Stimulated activated effector memory CD8-positive, alpha-beta T cell treated with anti-CD3 and anti-CD28 coated beads, Interleukin-12 subunit alpha, Interleukin-12 subunit beta, amount 100 ng/mL, for 72 hours (primary cell): Measurements from ENCODE around the gene GMPR2.
"Not testable (repeated sequence)": the region's sequence is repeated elsewhere in the genome, so short reads cannot be mapped to it uniquely, and the experiment has no call there.

Source experiments
- ATAC-seq: fragments of 150-1000 bp; cut with Tn5 transposase; 2 replicates; pipeline ENCODE4 v1.10.0; 2021
- DNase-seq, 2 donors: peaks; one replicate each; pipeline ENCODE4 v3.0.0; 2021 to 2022; ENCODE audit warnings: low spot score in 2 of 2
- H3K27ac Mint-ChIP-seq: one replicate; pipeline ENCODE4 v1.8.0; 2022; ENCODE audit warnings: mild to moderate bottlenecking, mixed read lengths
- H3K36me3 Mint-ChIP-seq: one replicate; pipeline ENCODE4 v1.8.0; 2022; ENCODE audit warnings: mild to moderate bottlenecking, mixed read lengths
- H3K4me1 Mint-ChIP-seq: one replicate; pipeline ENCODE4 v1.8.0; 2022; ENCODE audit warnings: mixed read lengths
- H3K4me3 Mint-ChIP-seq: one replicate; pipeline ENCODE4 v1.8.0; 2022; ENCODE audit warnings: mild to moderate bottlenecking, mixed read lengths
- H3K9me3 Mint-ChIP-seq: one replicate; pipeline ENCODE4 v1.8.0; 2022; ENCODE audit warnings: mixed read lengths

GMPR2 gene

DNA sequence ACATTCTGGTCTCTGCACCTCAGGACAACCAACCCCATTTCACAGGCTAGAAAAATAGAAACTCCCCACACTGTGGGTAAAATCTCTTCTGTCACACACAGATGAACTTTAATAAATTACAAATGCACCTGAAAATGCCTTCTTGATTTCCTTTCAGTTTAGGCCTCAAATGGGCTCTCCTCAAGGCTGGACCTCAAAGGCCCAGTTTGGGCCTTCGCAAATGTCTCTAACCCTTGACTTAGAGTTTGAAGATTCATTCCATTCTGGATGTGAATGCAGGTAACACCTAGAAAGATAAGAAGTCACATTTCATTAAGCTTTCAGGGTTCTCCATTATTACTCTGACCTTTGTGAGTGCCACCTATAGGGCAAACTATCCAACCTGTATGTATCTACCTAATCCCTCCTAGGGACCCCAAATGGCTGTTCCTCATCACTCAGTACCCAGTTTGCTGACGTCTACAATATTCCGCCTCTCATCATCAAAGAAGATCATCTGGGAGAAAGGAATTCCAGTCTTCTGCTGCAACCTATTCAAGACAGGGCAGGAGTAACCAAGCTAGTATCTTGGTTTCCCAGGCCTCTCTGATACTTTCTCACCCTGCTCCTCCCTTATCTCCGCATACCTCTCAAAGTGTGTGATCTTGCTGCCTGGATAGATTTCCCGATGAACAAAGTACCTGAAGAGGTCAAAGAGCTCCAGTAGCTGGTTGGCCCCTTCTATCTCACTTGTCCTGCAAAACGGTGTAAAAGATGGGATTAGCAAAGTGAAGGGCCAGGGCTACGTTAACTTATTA lies 18.7 kb upstream of the GMPR2 start:
- no peaks in the 10 kb centered on the region for H3K9me3 Mint-ChIP-seq
- DNase-seq: no peak
- H3K36me3 Mint-ChIP-seq: peaks cover 86% of the 10 kb centered on the region
- H3K4me1 Mint-ChIP-seq: peaks cover 63% of the 10 kb centered on the region
- H3K4me3 Mint-ChIP-seq: peak overlapping the region; percentile 91
- no peak for ATAC-seq
- peak overlapping the region; percentile 98 for H3K27ac Mint-ChIP-seq

DNA sequence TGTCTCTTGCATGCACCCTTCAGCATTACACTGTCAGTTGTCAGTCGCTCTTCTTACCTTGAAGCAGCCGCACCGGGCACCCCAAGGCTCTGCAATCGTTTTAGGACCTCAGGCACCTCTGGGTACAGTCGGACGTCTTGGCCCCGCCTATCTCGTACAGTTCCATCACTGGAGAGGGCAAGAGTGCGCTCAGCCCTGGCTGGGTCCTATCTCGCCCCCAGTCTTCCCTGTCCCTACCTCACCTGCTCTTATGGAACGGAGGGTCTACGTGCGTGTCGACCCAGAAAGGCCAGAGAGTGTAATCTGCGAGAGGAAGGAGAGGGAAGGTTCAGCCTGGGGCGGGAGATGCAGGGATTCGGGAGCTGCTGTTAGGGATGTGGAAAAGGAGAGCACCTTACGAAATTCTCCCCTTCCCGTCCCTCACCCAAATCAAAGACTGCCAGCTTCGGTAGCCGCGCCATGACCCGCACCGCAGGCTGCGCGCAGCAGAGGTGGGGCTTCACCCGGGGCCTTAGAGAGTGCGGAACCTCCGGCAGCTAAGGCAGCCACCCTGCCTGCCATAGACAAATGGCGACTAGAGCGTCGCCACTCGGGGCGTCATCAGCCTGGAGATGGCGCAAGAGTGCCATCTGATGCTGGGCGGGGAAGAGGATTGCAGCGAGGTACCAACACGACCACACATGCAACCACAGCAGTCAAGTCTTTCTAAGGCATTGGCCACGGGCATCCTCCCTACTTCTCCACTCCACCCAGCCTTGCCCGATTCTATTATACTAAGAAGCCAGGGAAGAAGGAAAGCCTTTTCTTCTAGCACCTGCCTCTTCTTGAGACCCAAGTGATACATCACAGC lies 17.0 kb upstream of the GMPR2 start, which contains the start of gene MDP1:
Gene MDP1, minus strand, starts transcription at position 572 of the 850 bp plus-strand sequence. Its CDS starts 111 bp downstream, at position 461.
- DNase-seq: peak; percentile 69 to 90
- Mint-ChIP-seq H3K36me3 (peaks cover 69% of the 10 kb centered on the region), H3K4me3 (peak within 1 kb of the TSS; percentile 91), H3K27ac (peak within 1 kb of the TSS; percentile 98), H3K4me1 (peaks cover 55% of the 10 kb centered on the region), H3K9me3 (no peaks in the 10 kb centered on the region)
- peak; percentile 83 for ATAC-seq

DNA sequence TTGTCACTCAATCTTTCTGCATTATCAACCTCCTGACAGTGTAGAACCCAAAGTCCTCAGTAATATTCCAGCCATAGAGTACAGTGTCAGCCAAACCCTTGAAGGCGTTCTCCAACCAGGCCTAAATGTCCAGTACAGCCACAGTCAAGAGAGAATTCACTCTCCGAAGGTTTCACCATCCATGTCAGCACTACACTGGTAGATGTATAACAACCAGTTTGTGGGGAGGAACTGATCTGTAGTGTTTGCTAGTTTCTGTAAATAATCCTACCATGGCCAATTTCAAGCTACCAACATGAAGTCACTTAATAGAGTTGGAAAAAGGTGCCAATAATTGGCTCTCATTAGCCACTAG lies 16.4 kb upstream of the GMPR2 start:
- no peak for ATAC-seq
- DNase-seq: no peak
- H3K27ac Mint-ChIP-seq: peak overlapping the region; percentile 98
- peaks cover 63% of the 10 kb centered on the region for H3K36me3 Mint-ChIP-seq
- peaks cover 50% of the 10 kb centered on the region for H3K4me1 Mint-ChIP-seq
- H3K9me3 Mint-ChIP-seq: no peaks in the 10 kb centered on the region
- H3K4me3 Mint-ChIP-seq: peak overlapping the region; percentile 91

DNA sequence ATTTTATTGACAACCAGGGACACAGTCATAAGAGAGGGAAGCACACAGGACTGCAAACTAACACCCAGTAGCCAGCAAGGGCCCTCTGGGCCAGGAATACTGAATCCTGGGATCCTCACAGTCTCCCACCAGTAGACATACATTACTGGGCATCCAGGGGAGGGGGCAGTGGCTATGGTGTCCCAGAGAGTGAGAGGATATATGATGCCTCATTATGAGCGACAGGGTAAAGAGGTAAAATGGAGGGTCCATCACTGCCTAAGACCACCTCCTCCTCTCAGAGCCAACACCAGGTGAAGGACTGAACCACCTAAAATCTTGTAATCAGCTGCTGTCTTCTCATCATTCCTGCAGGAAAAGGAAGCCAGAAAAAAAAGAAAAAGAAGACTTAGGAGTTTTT lies 15.9 kb upstream of the GMPR2 start:
- H3K27ac Mint-ChIP-seq: peak overlapping the region; percentile 98
- ATAC-seq: not testable (repeated sequence)

DNA sequence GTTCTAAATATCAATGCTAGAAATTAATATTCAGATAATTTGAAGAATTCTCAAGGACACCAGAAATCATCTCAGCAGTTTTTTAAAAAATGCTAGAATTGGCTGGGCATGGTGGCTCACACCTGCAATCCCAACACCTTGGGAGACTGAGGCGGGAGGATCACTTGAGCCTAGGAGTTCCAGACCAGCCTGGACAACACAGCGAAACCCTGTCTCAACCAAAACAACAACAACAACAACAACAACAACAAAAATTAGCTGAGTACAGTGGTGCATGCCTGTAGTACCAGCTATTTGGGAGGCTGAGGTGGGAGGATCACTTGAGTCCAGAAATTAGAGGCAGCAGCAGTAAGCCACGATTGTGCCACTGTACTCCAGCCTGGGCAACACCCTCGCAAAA lies 13.6 kb upstream of the GMPR2 start:
- Mint-ChIP-seq H3K9me3 (no peaks in the 10 kb centered on the region), H3K4me1 (peaks cover 25% of the 10 kb centered on the region), H3K4me3 (no peak overlapping the region), H3K27ac (no peak overlapping the region), H3K36me3 (peaks cover 39% of the 10 kb centered on the region)
- DNase-seq (no peak), ATAC-seq (no peak)

More for the DNA sequence above, 15.9 kb upstream of the GMPR2 start:
- not testable (repeated sequence) for H3K9me3 Mint-ChIP-seq, DNase-seq, H3K4me3 Mint-ChIP-seq
- Mint-ChIP-seq H3K4me1 (peaks cover 45% of the 10 kb centered on the region), H3K36me3 (peaks cover 58% of the 10 kb centered on the region)

DNA sequence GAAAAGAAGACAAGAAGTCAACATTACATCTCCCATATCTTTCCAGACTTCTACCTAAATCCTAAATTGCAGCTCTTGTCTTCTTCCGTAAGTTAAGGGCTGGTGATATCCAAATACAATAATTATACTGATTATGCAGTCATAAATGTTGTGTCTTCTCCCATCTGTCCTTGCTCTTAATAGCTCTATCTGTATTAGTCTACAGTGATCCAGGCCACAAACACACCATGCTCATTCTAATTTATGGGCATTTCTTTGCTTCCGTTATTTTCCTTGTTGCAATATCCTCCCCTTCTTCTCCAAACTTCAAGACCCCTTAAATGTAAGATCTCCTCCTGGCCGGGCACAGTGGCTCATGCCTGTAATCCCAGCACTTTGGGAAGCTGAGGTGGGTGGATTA lies 13.2 kb upstream of the GMPR2 start:
- Mint-ChIP-seq H3K9me3 (no peaks in the 10 kb centered on the region), H3K4me1 (peaks cover 24% of the 10 kb centered on the region), H3K36me3 (peaks cover 39% of the 10 kb centered on the region), H3K27ac (no peak overlapping the region), H3K4me3 (no peak overlapping the region)
- ATAC-seq: no peak
- DNase-seq: no peak

DNA sequence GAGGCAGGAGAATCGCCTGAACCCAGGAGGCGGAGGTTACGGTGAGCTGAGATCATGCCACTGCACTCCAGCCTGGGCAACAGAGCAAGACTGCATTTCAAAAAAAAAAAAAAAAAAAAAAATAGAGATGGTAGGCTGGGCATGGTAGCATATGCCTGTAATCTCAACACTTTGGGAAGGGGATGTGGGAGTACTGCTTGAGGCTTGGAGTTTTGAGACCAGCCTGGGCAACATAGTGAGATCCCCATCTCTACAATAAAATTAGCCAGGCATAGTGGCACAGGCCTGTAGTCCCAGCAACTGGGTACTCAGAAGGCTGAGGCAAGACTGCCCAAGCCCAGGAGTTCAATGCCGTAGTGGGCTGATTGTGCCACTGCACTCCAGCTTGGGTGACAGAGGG lies 9.7 kb upstream of the GMPR2 start:
- peaks cover 36% of the 10 kb centered on the region for H3K36me3 Mint-ChIP-seq
- not testable (repeated sequence) for H3K4me3 Mint-ChIP-seq, ATAC-seq, DNase-seq, H3K27ac Mint-ChIP-seq, H3K9me3 Mint-ChIP-seq
- H3K4me1 Mint-ChIP-seq: peaks cover 14% of the 10 kb centered on the region

DNA sequence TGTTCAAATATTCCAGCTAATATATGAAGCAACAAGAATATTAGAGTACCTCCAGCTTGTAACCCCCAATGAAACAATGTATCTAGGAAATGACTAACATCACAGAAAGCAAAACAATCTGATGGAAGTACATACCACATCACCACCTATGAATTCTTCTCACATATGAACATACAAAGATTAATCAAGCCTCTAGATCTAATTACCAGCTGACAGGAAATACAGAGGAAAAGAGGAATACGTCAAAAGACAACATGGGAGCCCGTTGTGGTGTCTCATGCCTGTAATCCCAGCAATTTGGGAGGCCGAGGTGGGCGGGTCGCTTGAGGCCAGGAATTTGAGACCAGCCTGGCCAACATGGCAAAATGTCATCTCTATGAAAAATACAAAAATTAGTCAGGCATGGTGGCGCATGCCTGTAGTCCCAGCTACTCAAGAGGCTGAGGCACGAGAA lies 8.1 kb upstream of the GMPR2 start:
- DNase-seq (no peak), ATAC-seq (no peak)
- peak overlapping the region; percentile 14 for H3K27ac Mint-ChIP-seq
- no peak overlapping the region for H3K4me3 Mint-ChIP-seq
- H3K9me3 Mint-ChIP-seq: no peaks in the 10 kb centered on the region
- peaks cover 14% of the 10 kb centered on the region for H3K4me1 Mint-ChIP-seq
- H3K36me3 Mint-ChIP-seq: peaks cover 50% of the 10 kb centered on the region

DNA sequence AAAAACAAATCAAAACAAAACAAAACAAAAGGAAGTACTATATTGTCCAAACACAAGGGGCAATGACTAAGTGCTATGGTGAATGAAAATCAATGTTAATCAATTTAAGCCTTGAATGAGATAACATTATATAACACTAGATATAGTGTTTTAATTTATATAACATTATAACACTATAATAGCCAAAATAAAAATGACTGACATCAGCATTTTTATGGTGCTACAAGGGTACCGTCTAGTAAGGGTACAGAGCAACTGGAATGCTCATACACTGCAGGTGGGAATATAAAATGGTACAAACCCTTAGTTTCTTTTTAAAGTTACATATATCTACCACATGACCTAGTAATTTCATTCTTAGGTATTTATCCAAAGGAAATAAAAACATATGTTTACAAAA lies 6.3 kb upstream of the GMPR2 start:
- DNase-seq: no peak
- ATAC-seq: no peak
- Mint-ChIP-seq H3K9me3 (no peaks in the 10 kb centered on the region), H3K36me3 (peaks cover 66% of the 10 kb centered on the region), H3K4me1 (peaks cover 14% of the 10 kb centered on the region), H3K27ac (no peak overlapping the region), H3K4me3 (no peak overlapping the region)

DNA sequence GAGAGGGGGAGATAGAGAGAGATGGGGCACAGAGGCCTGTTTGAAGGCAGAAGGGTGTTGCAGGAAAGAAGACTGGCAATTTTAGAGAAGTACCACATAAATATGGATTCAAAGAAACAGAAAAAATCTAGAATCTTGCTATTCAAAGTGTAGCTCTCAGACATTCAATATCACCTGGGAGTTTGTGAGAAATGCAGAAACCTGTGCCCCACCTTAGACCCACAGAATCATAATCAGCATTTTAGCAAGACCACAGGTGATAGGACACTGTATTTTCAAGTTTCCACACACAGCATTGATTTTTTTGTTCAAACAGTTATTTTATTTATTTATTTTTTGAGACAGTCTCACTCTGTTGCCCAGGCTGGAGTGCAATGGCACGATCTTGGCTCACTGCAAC lies 3.8 kb upstream of the GMPR2 start:
- DNase-seq (no peak), ATAC-seq (no peak)
- H3K9me3 Mint-ChIP-seq: no peaks in the 10 kb centered on the region
- peak overlapping the region; percentile 20 for H3K27ac Mint-ChIP-seq
- H3K4me3 Mint-ChIP-seq: no peak overlapping the region
- H3K36me3 Mint-ChIP-seq: peaks cover 72% of the 10 kb centered on the region
- peaks cover 20% of the 10 kb centered on the region for H3K4me1 Mint-ChIP-seq

DNA sequence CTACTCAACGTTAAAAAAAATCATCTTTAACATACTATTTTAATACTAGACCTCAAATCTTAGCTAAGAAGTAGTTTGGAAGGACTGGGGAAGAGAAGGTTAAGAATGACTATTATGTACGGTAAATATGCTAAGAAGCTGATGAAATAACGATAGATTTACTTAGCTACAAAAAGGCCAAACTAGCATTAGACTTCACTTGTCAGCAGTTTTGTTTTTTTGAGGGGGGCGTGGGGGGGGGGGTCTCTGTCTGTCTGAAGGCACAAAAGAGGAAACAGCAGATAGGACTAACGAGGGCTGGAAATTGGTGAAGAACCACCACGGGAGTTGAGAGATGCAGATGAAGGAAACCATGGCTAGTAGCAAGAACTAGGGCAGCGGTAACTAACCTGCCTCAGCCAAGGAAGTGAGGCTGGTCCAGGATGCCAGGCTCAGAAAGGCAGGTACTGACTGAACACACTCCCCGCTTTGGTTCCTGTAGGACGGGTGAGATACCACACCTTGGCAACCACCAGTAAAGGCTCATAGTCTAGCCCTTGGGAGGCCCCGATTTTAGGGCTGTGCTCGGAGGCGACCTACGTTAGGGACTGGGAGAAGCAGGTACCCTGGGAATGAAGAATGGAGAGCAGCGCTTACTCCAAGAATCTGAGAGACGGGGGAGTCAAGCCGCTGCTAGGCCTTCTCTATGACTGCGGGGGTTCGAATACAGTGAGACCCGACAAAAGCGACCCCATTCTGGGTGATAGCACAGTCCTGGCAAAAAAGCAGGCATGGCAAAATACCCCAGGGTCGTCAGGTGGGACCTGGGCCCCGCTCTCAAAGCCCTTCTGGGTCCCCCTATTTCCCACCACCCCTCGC lies 1.2 kb upstream of the GMPR2 start:
- Mint-ChIP-seq H3K9me3 (no peaks in the 10 kb centered on the region), H3K36me3 (peaks cover 73% of the 10 kb centered on the region), H3K4me3 (peak overlapping the region; percentile 84), H3K4me1 (peaks cover 35% of the 10 kb centered on the region), H3K27ac (peak overlapping the region; percentile 86)
- ATAC-seq (peak; percentile 43), DNase-seq (peak in 1 of 2 donors; percentile 11)

DNA sequence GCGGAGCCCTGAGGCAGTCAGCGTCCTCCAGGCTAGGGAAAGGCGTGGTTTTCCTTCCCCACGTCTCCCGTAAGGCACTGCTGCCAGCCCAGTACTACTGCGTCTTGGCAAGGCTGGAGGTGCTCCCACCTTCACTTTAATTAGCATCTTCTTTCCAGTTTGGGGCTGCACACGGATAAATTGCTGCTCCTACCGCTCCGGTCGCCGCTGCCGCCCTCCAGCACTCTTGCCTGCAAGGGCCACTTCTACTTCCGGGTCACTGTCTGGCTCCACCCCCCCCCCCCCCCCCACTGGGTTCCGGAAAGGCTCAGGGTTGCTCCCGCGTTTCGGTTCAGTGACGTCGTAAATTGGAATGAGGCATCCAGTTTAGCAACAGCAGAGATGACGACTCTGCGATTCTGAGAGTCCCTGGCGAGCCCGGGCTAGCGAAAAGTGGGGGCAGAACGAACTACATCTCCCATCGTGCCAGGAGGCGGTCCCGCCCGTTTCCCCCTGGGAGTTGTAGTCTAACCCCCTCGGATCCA lies 546 bp upstream of the GMPR2 start, which contains the start of gene NEDD8:
Gene NEDD8, minus strand, starts transcription at position 247 of the 524 bp plus-strand sequence. Its CDS starts 100 bp downstream, at position 147.
- H3K27ac Mint-ChIP-seq: peak within 1 kb of the TSS; percentile 86
- H3K4me3 Mint-ChIP-seq: peak within 1 kb of the TSS; percentile 84
- peaks cover 76% of the 10 kb centered on the region for H3K36me3 Mint-ChIP-seq
- no peaks in the 10 kb centered on the region for H3K9me3 Mint-ChIP-seq
- ATAC-seq: peak; percentile 93
- H3K4me1 Mint-ChIP-seq: peaks cover 38% of the 10 kb centered on the region
- DNase-seq: peak; percentile 68 to 93

DNA sequence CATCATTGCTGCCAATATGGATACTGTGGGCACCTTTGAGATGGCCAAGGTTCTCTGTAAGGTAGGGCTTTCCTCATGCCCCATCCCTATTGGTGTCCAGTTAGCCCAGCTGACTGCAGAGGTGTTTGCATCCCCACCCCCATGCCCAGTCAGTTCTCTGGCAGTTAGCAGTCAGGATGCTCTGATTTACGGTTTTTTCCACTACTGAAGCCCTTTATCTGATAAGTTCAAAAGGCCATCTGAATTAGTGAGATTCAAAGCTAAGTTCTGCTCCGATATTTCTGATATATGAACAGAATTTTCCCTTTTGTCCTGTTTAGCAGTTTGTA lies 773 bp downstream of the GMPR2 start:
- DNase-seq (no peak), ATAC-seq (no peak)
- H3K27ac Mint-ChIP-seq: peak overlapping the region; percentile 86
- peak overlapping the region; percentile 84 for H3K4me3 Mint-ChIP-seq
- H3K9me3 Mint-ChIP-seq: no peaks in the 10 kb centered on the region
- peaks cover 76% of the 10 kb centered on the region for H3K36me3 Mint-ChIP-seq
- H3K4me1 Mint-ChIP-seq: peaks cover 47% of the 10 kb centered on the region

DNA sequence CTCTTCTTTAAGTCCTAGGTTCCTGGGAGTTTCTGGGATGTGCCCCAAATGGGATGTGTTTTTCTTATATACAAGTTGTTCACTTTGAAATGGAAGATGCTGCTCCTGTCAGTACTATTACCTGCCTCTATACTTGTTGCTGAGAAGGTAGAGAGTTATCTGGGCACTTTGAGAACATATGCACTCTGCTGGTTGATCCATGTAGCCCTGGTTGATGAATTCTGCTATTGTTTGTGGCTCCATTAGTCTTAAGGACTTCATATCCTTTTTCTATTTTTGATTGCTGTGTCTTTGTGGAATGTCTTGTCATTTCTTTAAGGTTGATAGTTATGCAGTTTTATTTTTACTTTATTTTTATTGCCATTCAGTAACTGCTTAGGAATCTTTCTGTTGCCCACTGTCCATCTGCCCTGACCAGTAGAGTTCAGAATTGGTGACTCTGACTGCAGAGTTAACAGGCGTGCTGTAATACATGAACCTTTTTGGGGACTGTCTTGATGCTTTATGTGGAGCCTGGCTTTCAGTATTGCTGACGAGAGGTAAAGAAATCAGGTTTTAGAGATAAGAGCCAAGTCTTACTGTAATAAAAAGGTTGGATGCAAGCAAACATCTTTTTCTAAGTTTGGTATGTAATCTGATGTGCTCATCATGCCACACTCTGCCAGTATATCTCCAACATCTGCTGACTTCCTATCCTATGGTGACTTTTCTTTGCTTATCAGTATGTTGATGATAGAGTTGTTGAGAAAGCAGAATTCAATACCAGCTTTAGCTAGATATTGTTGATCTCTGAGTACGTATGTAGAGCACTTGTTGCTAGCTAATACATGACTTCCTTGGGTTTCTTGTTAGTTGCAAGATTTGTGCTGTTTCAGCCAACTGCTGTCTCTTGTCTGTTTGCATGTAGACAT lies 1.6 kb downstream of the GMPR2 start:
- peak overlapping the region; percentile 67 for H3K27ac Mint-ChIP-seq

More for the DNA sequence above, 1.6 kb downstream of the GMPR2 start:
- H3K4me3 Mint-ChIP-seq: peak overlapping the region; percentile 84
- peaks cover 76% of the 10 kb centered on the region for H3K36me3 Mint-ChIP-seq
- H3K9me3 Mint-ChIP-seq: no peaks in the 10 kb centered on the region
- H3K4me1 Mint-ChIP-seq: peaks cover 54% of the 10 kb centered on the region
- no peak for ATAC-seq
- DNase-seq: no peak
